Measurements from ENCODE around the gene TINCR. TPM values are rescaled to one million over a fixed set of nuclear protein-coding genes. Genes with fewer than 3 reads are reported as not detected.

The TINCR gene
- total RNA-seq, 1 experiment from 2014 or later = 0.17 TPM

DNA sequence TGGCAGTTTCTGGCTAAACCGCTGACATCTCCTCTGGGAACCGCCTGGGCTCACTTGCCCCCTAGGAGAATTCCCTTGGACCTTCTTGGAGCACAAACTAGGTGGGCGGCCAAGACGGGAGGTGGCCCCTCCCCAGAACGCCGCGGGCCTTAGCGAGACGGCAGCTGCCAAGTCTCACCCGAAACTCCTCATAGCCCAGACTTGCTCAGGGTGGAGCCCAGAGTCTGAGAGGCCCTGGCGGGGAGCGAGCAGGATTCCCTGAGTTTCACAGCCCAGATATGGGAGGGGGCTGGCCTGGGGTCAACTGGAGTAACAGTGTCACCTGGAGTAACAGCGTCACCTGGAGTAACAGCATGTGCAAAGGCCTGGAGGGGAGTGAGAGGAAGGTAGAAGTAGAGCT, 10.1 kb downstream of the TINCR start:
- no peak overlapping the region for H2BK5ac ChIP-seq (ENCODE audit: insufficient read length, low read length)
- no peak overlapping the region for H3K18ac ChIP-seq (ENCODE audit: insufficient read length, low read depth, low read length)
- H2BK15ac ChIP-seq (ENCODE audit: low read depth, low read length) = no peak overlapping the region
- H3K56ac ChIP-seq (ENCODE audit: insufficient read length, low read depth, low read length) = no peak overlapping the region
- Mint-ChIP-seq H3K27ac (no peak overlapping the region), H3K4me1 (peaks cover 21 to 36% of the 10 kb centered on the region in 2 experiments), H3K9me3 (peaks cover 9 to 10% of the 10 kb centered on the region in 2 experiments), H3K27me3 (ENCODE audit: low read depth) (peaks cover 32% of the 10 kb centered on the region), H3K36me3 (ENCODE audit: insufficient read depth in 1 of 3, low read depth in 3 of 3) (peaks cover 0 to 9% (median 4%) of the 10 kb centered on the region in 3 experiments; a peak in 1 of 7 replicates), H3K4me3 (no peak overlapping the region)
- H3K23me2 ChIP-seq (ENCODE audit: insufficient read length, low read depth, low read length, poor library complexity, severe bottlenecking) = no peaks in the 10 kb centered on the region
- no peak overlapping the region for H2BK12ac ChIP-seq (ENCODE audit: insufficient read length, low read depth, low read length)
- H2BK120ac ChIP-seq (ENCODE audit: low read depth, low read length, poor library complexity, severe bottlenecking) = no peak overlapping the region
- H3K79me1 ChIP-seq (ENCODE audit: insufficient read depth, low read depth, low read length, poor library complexity, severe bottlenecking) = no peaks in the 10 kb centered on the region
- no peaks in the 10 kb centered on the region for H3K79me2 ChIP-seq (ENCODE audit: insufficient read depth, low read length)
- H3K9me3 ChIP-seq (ENCODE audit: control insufficient read depth, low read depth, low read length) = no peaks in the 10 kb centered on the region
- peaks cover 3% of the 10 kb centered on the region for H4K20me1 ChIP-seq (ENCODE audit: control insufficient read depth, insufficient read depth, insufficient read length)
- H4K8ac ChIP-seq (replicated peaks; ENCODE audit: insufficient read length, low read depth, low read length) = no peak overlapping the region
- H2BK20ac ChIP-seq (ENCODE audit: low read depth, low read length, poor library complexity, severe bottlenecking) = no peak overlapping the region
- no CpG with 5 or more reads among the region's 13 CpGs for WGBS (ENCODE audit: extremely low coverage, insufficient read length, low lambda C conversion rate)
- no peak overlapping the region for H3T11ph ChIP-seq (ENCODE audit: low read length)
- H3K4ac ChIP-seq (ENCODE audit: low read depth, low read length) = no peak overlapping the region
- no peak overlapping the region for H2AFZ ChIP-seq (ENCODE audit: low read length)
- no peak overlapping the region for H2AK5ac ChIP-seq (ENCODE audit: insufficient read length, low read length)
- H4K91ac ChIP-seq (ENCODE audit: insufficient read length, low read depth, low read length) = no peak overlapping the region
- TF ChIP-seq, protein P1, sequence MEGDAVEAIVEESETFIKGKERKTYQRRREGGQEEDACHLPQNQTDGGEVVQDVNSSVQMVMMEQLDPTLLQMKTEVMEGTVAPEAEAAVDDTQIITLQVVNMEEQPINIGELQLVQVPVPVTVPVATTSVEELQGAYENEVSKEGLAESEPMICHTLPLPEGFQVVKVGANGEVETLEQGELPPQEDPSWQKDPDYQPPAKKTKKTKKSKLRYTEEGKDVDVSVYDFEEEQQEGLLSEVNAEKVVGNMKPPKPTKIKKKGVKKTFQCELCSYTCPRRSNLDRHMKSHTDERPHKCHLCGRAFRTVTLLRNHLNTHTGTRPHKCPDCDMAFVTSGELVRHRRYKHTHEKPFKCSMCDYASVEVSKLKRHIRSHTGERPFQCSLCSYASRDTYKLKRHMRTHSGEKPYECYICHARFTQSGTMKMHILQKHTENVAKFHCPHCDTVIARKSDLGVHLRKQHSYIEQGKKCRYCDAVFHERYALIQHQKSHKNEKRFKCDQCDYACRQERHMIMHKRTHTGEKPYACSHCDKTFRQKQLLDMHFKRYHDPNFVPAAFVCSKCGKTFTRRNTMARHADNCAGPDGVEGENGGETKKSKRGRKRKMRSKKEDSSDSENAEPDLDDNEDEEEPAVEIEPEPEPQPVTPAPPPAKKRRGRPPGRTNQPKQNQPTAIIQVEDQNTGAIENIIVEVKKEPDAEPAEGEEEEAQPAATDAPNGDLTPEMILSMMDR (conservative IDR thresholded peaks at IDR 0.05) = no peak
- H3K27ac ChIP-seq (ENCODE audit: insufficient read length, low read depth, low read length) = no peak overlapping the region
- H3K27me3 ChIP-seq (ENCODE audit: insufficient read depth, low read length) = no peaks in the 10 kb centered on the region
- H3K4me2 ChIP-seq (ENCODE audit: insufficient read depth, insufficient read length, low read length) = no peak overlapping the region
- H3K14ac ChIP-seq (ENCODE audit: insufficient read depth, low read length) = no peak overlapping the region; the same call in 1 of the 2 replicates
- DNase-seq = no peak
- no peaks in the 10 kb centered on the region; the same call in 1 of the 2 replicates for H3K4me1 ChIP-seq (ENCODE audit: insufficient read depth, low read length)
- no peak overlapping the region for H3K9ac ChIP-seq (ENCODE audit: extremely low read depth, insufficient read length, low read length)
- H4K5ac ChIP-seq (ENCODE audit: insufficient read length, low read depth, low read length) = no peak overlapping the region
- no peak overlapping the region for H3K23ac ChIP-seq (ENCODE audit: insufficient read length, low read depth, low read length)
